HL-60 (cell line): ENCODE measurements around the gene ZNF341.

Experiments used
- DNase-seq, 2 experiments: peaks; one replicate each; pipeline ENCODE4 v3.0.0-alpha.2; 2010 to 2020; ENCODE audit warnings: low read depth in 1 of 2, low spot score in 1 of 2
- H3K27ac ChIP-seq: fragments of 250-450 bp; sonication (Bioruptor Pico); replicated peaks from 2 replicates; pipeline ENCODE4 v1.5.1; 2020; ENCODE audit warnings: mild to moderate bottlenecking, moderate library complexity
- H3K27me3 ChIP-seq: fragments of 250-450 bp; sonication (Bioruptor Pico); 2 replicates; pipeline ENCODE4 v1.5.1; 2021; ENCODE audit warnings: mild to moderate bottlenecking, moderate library complexity; ENCODE audit not compliant: insufficient read depth, poor library complexity, severe bottlenecking
- H3K4me3 ChIP-seq: replicated peaks from 2 replicates; pipeline ENCODE4 v1.5.1; 2011; ENCODE audit warnings: mild to moderate bottlenecking, control low read depth, low read length; ENCODE audit not compliant: insufficient read depth
- CTCF ChIP-seq: IDR thresholded peaks from one replicate; pipeline ENCODE4 v1.5.1; 2011; ENCODE audit warnings: low read length, control low read depth, inconsistent platforms; ENCODE audit not compliant: insufficient read depth
- GABPA ChIP-seq: IDR thresholded peaks from 2 replicates; pipeline ENCODE4 v1.6.1; 2012; ENCODE audit warnings: low read depth
- POLR2AphosphoS5 ChIP-seq: IDR thresholded peaks from 2 replicates; pipeline ENCODE4 v1.6.1; 2012; ENCODE audit warnings: low read depth
- REST ChIP-seq: IDR thresholded peaks from 2 replicates; pipeline ENCODE4 v1.6.1; 2012; ENCODE audit warnings: low read depth; ENCODE audit not compliant: insufficient replicate concordance
- SPI1 ChIP-seq: IDR thresholded peaks from 2 replicates; pipeline ENCODE4 v1.6.1; 2012; ENCODE audit warnings: low read depth, mild to moderate bottlenecking, borderline replicate concordance

The ZNF341 gene

GRCh38 chr20:33716498-33716897 is 15.3 kb upstream of the ZNF341 start:
- DNase-seq, result no peak
- Histone ChIP-seq H3K27me3 (no peaks in the 10 kb centered on the region), H3K4me3 (no peak overlapping the region), H3K27ac (no peak overlapping the region)
- TF ChIP-seq POLR2AphosphoS5 (no peak), CTCF (no peak), SPI1 (no peak), REST (no peak), GABPA (no peak)

GRCh38 chr20:33719277-33719988 is 12.4 kb upstream of the ZNF341 start:
- peak overlapping the region; percentile 72 for H3K27ac ChIP-seq
- DNase-seq, result peak in 1 of 2 experiments; percentile 9
- TF ChIP-seq POLR2AphosphoS5 (no peak), SPI1 (peak; percentile 9; the same call in 1 of the 2 replicates)

GRCh38 chr20:33719989-33720709 is 11.6 kb upstream of the ZNF341 start, which contains the start of gene PXMP4:
PXMP4 (minus strand) TSS chr20:33720310; CDS start chr20:33720207, 103 bp downstream.
- no peaks in the 10 kb centered on the region for H3K27me3 ChIP-seq
- H3K27ac ChIP-seq, result peak within 1 kb of the TSS; percentile 72
- DNase-seq, result peak; percentile 97 to 99
- peak within 1 kb of the TSS; percentile 54 for H3K4me3 ChIP-seq
- TF ChIP-seq GABPA (no peak), REST (no peak), CTCF (no peak), SPI1 (no peak), POLR2AphosphoS5 (peak; percentile 20; the same call in 1 of the 2 replicates)

More at GRCh38 chr20:33719277-33719988, 12.4 kb upstream of the ZNF341 start:
- H3K4me3 ChIP-seq, result peak overlapping the region; percentile 54
- H3K27me3 ChIP-seq, result no peaks in the 10 kb centered on the region

- no peak for DNase-seq
- no peaks in the 10 kb centered on the region for H3K27me3 ChIP-seq
- H3K4me3 ChIP-seq, result no peak overlapping the region
- no peak for TF ChIP-seq REST
- TF ChIP-seq GABPA, result no peak
- no peak for TF ChIP-seq CTCF
- no peak for TF ChIP-seq POLR2AphosphoS5
- TF ChIP-seq SPI1, result no peak
- H3K27ac ChIP-seq, result no peak overlapping the region
Observed at GRCh38 chr20:33721391-33722140, 10.2 kb upstream of the ZNF341 start.
